HFFc6 (cell line): Measurements from ENCODE around the gene AFAP1. TPM values are rescaled to one million over a fixed set of nuclear protein-coding genes. Genes with fewer than 3 reads are reported as not detected.

Source experiments
- DNase-seq: peaks from one replicate; pipeline ENCODE4 v3.0.0-alpha.2; 2018
- H3K27ac Mint-ChIP-seq: 2 replicates; pipeline ENCODE4 v1.8.0; 2020; ENCODE audit warnings: mild to moderate bottlenecking, mixed read lengths
- H3K27me3 Mint-ChIP-seq: 2 replicates; pipeline ENCODE4 v1.8.0; 2021; ENCODE audit warnings: mild to moderate bottlenecking, moderate library complexity, mixed read lengths; ENCODE audit not compliant: insufficient read depth
- H3K36me3 Mint-ChIP-seq: 2 replicates; pipeline ENCODE4 v1.8.0; 2021; ENCODE audit warnings: low read depth, mixed read lengths
- H3K4me1 Mint-ChIP-seq: 2 replicates; pipeline ENCODE4 v1.8.0; 2020; ENCODE audit warnings: low read depth, mixed read lengths
- H3K4me3 Mint-ChIP-seq: 2 replicates; pipeline ENCODE4 v1.8.0; 2020; ENCODE audit warnings: mild to moderate bottlenecking, moderate library complexity, mixed read lengths
- H3K9me3 Mint-ChIP-seq: 2 replicates; pipeline ENCODE4 v1.8.0; 2020; ENCODE audit warnings: mild to moderate bottlenecking, mixed read lengths
- CTCF ChIP-seq: fragments of 200-600 bp; sonication (generic); IDR thresholded peaks from 2 replicates; pipeline ENCODE4 v1.5.0; 2021; ENCODE audit warnings: antibody characterized with exemption, mild to moderate bottlenecking
- total RNA-seq, 6 experiments: library from RNA; stranded (reverse); fragmentation: NEBNext Ultra II Directional; extraction: Animal tissue kit (Norgen Biotek cat#: 25700); gene quantifications; 2 replicates in 1 of 6; 3 replicates in 5 of 6; pipeline ENCODE4 v1.2.3, GENCODE V29; 2021

The AFAP1 gene
- total RNA-seq, 6 experiments from 2014 or later, result 99.7 to 116 (median 107) TPM

- DNase-seq, result no peak
- TF ChIP-seq CTCF, result peak; percentile 14; the same call in 1 of the 2 replicates
- peaks cover 33% of the 10 kb centered on the region for H3K4me1 Mint-ChIP-seq
- peaks cover 61% of the 10 kb centered on the region for H3K36me3 Mint-ChIP-seq
- no peaks in the 10 kb centered on the region for H3K9me3 Mint-ChIP-seq
- H3K4me3 Mint-ChIP-seq, result no peak overlapping the region
- peaks cover 8% of the 10 kb centered on the region; the same call in 1 of the 2 replicates for H3K27me3 Mint-ChIP-seq
- no peak overlapping the region for H3K27ac Mint-ChIP-seq
Observed at GRCh38 chr4:7788193-7788592, 151.5 kb downstream of the AFAP1 start.

GRCh38 chr4:7787681-7788141, 151.9 kb downstream of the AFAP1 start:
- peaks cover 8% of the 10 kb centered on the region; the same call in 1 of the 2 replicates for H3K27me3 Mint-ChIP-seq
- peaks cover 61% of the 10 kb centered on the region for H3K36me3 Mint-ChIP-seq
- peaks cover 38% of the 10 kb centered on the region for H3K4me1 Mint-ChIP-seq
- no peaks in the 10 kb centered on the region for H3K9me3 Mint-ChIP-seq
- no peak for TF ChIP-seq CTCF
- no peak overlapping the region for H3K27ac Mint-ChIP-seq
- DNase-seq, result no peak
- no peak overlapping the region for H3K4me3 Mint-ChIP-seq

- Mint-ChIP-seq H3K27me3 (peaks cover 8% of the 10 kb centered on the region; the same call in 1 of the 2 replicates), H3K4me3 (no peak overlapping the region), H3K36me3 (peaks cover 54% of the 10 kb centered on the region), H3K9me3 (no peaks in the 10 kb centered on the region), H3K27ac (peak overlapping the region; percentile 40), H3K4me1 (peaks cover 45% of the 10 kb centered on the region)
- TF ChIP-seq CTCF, result no peak
- no peak for DNase-seq
Observed at GRCh38 chr4:7787067-7787466, 152.6 kb downstream of the AFAP1 start.

- H3K4me3 Mint-ChIP-seq, result no peak overlapping the region; the same call in 1 of the 2 replicates
- no peak for DNase-seq
- H3K36me3 Mint-ChIP-seq, result peaks cover 50% of the 10 kb centered on the region
- peaks cover 8% of the 10 kb centered on the region; the same call in 1 of the 2 replicates for H3K27me3 Mint-ChIP-seq
- peak overlapping the region; percentile 40; the same call in 1 of the 2 replicates for H3K27ac Mint-ChIP-seq
- TF ChIP-seq CTCF, result no peak
- peaks cover 50% of the 10 kb centered on the region for H3K4me1 Mint-ChIP-seq
- H3K9me3 Mint-ChIP-seq, result no peaks in the 10 kb centered on the region
Observed at GRCh38 chr4:7786517-7786916, 153.1 kb downstream of the AFAP1 start.

GRCh38 chr4:7786040-7786439, 153.6 kb downstream of the AFAP1 start:
- 0 out of 2 replicates have a peak overlapping the region, but pooled peaks have one; percentile 60 for H3K27ac Mint-ChIP-seq

More at GRCh38 chr4:7786040-7786439, 153.6 kb downstream of the AFAP1 start:
- no peaks in the 10 kb centered on the region for H3K9me3 Mint-ChIP-seq
- TF ChIP-seq CTCF, result no peak
- no peak for DNase-seq
- peaks cover 55% of the 10 kb centered on the region for H3K4me1 Mint-ChIP-seq
- H3K27me3 Mint-ChIP-seq, result peaks cover 11% of the 10 kb centered on the region
- H3K36me3 Mint-ChIP-seq, result peaks cover 50% of the 10 kb centered on the region
- H3K4me3 Mint-ChIP-seq, result no peak overlapping the region; the same call in 1 of the 2 replicates
